ENCODE data around the gene RPS6KA5.
"Not testable (repeated sequence)": the region's sequence is repeated elsewhere in the genome, so short reads cannot be mapped to it uniquely, and the experiment has no call there.

Gene RPS6KA5

GRCh38 chr14:90866833-90867232 is 193.6 kb downstream of the RPS6KA5 start:
- H3K27ac ChIP-seq = no peak overlapping the region
- TF ChIP-seq CTCF (conservative IDR thresholded peaks at IDR 0.05) = no peak

- no peak for TF ChIP-seq CTCF (conservative IDR thresholded peaks at IDR 0.05)
- H3K27ac ChIP-seq = no peak overlapping the region
These were observed 195.7 kb downstream of the RPS6KA5 start for GRCh38 chr14:90864741-90865140.

DNA sequence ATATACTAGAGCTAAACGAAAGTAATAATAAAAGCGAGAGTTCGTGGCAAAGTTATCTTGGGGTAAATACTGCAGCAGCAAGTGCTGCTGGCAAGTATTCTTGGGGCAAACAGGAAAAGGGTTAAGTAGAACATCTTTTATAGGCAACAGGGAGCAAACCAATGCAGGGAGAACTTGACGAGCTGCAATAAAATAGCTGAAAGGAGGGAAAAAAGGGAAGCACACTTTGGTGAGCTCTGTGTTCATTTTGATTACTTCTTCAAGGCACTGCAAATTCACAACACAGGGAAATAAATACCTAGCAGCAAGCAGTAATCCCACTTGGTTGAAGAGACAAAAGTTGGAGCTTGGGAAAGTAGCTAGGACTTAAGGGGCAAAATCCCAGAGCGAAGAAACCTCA is 201.9 kb downstream of the RPS6KA5 start:
- H3K27ac ChIP-seq = peak overlapping the region; percentile 42

DNA sequence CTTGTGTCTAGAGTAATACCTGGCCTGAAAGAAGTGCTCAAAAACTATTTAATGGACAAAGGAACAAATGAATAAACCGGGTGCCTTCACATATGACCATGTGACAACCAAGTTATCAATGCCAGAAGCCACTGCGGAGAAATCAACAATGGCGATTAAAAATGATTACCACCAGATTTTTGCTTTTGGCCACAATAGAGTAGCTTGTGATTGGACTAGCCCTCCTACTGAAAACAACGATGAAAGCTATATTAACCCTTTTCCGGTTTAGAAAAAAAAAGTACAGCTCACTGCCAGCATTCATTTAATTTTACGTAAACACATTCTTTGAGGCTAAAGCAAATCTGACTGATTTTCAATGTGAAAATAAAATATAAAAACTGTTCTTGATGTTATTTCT is 202.6 kb downstream of the RPS6KA5 start:
- no peak for TF ChIP-seq CTCF (conservative IDR thresholded peaks at IDR 0.05)
- H3K27ac ChIP-seq = peak overlapping the region; percentile 42

More for the DNA sequence above, 201.9 kb downstream of the RPS6KA5 start:
- TF ChIP-seq CTCF (conservative IDR thresholded peaks at IDR 0.05) = no peak

- H3K27ac ChIP-seq = not testable (repeated sequence)
These were observed 204.3 kb downstream of the RPS6KA5 start for GRCh38 chr14:90856115-90856514.

DNA sequence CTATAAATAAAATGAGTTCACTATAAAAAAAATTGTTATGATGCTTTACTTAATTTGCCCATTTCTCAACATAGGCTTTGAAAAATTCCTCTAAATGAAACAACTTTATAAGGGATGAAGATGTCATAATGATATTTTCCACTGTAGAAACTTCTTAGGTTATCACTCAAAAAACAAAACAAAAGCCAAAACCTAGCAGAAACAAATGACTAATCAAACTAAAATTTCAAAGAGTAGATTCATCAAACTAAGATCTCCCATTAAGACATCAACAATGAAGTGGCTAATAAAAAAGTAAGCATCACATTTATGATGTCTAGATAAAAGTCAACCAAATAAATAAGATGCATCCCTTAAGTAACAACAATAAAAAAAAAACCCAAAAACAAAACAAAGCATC is 207.3 kb downstream of the RPS6KA5 start:
- TF ChIP-seq CTCF (conservative IDR thresholded peaks at IDR 0.05) = no peak

DNA sequence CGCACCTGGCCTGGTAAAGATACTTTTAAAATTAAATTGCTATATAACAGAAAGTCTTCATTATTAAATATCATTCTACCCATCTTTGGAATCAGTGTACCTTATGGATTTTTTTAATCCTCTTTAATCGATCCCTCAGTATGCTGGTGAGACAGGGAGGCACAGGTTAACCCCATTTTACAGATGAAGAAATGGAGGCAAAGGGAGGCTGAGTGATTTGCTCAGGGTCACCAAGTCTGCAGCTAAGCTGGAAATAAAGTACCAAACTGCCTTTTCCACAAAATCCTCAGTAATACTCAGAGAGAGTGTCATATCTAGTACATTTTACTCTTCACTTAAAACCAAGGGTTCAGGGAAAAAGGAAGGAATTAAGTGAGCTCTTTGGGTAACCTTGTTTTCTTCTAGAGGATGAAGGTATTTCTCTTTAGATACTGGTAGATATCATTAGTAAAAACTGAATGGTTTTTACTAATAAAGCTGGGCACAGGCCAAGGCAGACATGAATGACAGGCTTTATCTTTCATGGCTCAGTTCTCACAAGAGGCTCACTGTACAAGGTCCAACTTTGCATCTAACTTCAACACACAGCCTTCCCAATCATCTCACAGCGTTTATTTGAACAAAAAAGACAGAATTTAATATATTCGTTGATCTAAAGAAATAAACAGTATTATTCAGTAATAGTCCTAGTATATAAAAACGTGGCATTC is 209.0 kb downstream of the RPS6KA5 start:
- no peak for TF ChIP-seq CTCF (conservative IDR thresholded peaks at IDR 0.05)

More for the DNA sequence above, 207.3 kb downstream of the RPS6KA5 start:
- no peak overlapping the region for H3K27ac ChIP-seq

DNA sequence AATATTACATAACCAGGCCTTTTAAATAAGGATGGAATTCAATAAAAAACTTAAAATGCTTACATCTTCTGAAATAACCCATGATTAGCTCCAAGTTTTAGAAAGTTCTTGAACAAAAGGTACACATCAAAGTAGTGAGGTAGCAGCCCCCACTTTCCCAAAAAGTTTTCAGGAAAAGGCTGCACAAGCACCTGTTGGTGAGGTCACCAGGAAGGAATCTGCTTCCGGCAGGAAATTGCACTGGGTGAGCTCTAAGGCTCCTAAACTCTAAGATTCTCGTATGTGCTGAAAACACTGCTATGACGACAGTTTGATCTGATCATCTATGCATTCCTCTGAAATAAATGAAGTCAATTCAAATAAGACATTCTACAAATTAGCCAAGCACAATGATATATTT is 210.0 kb downstream of the RPS6KA5 start:
- TF ChIP-seq CTCF (conservative IDR thresholded peaks at IDR 0.05) = no peak
- no peak overlapping the region for H3K27ac ChIP-seq

More for the DNA sequence above, 209.0 kb downstream of the RPS6KA5 start:
- no peak overlapping the region for H3K27ac ChIP-seq

Data from VCaP (cell line).